MM.1S (cell line): ENCODE data around the gene ADD1.

Experiments used
- DNase-seq: peaks from one replicate; pipeline ENCODE4 v3.0.0-alpha.2; 2015
- H2AFZ ChIP-seq: fragments of 300-600 bp; sonication (generic); 2 replicates; pipeline ENCODE4 v1.6.0; 2016; ENCODE audit warnings: antibody characterized with exemption, low read length
- H3F3A ChIP-seq: fragments of 300-600 bp; sonication (generic); 2 replicates; pipeline ENCODE4 v1.6.1; 2016; ENCODE audit warnings: mild to moderate bottlenecking, antibody characterized with exemption, low read length, moderate library complexity, mixed read lengths; ENCODE audit not compliant: insufficient read depth
- H3K27ac ChIP-seq: fragments of 300-600 bp; sonication (generic); 2 replicates; pipeline ENCODE4 v1.5.1; 2016; ENCODE audit warnings: mild to moderate bottlenecking, low read length
- H3K27me3 ChIP-seq: fragments of 300-600 bp; sonication (generic); replicated peaks from 2 replicates; pipeline ENCODE4 v1.6.0; 2016; ENCODE audit warnings: low read length; ENCODE audit not compliant: insufficient read depth
- H3K36me3 ChIP-seq: fragments of 300-600 bp; sonication (generic); replicated peaks from 2 replicates; pipeline ENCODE4 v1.6.1; 2016; ENCODE audit warnings: mild to moderate bottlenecking, low read length, mixed read lengths; ENCODE audit not compliant: insufficient read depth
- H3K4me1 ChIP-seq: fragments of 300-600 bp; sonication (generic); 2 replicates; pipeline ENCODE4 v1.6.1; 2016; ENCODE audit warnings: low read length, mixed read lengths
- H3K4me2 ChIP-seq: fragments of 300-600 bp; sonication (generic); 2 replicates; pipeline ENCODE4 v1.6.0; 2016; ENCODE audit warnings: low read depth, low read length
- H3K4me3 ChIP-seq: fragments of 300-600 bp; sonication (generic); 2 replicates; pipeline ENCODE4 v1.5.1; 2016; ENCODE audit warnings: low read length, mixed read lengths
- H3K79me2 ChIP-seq: fragments of 300-600 bp; sonication (generic); 2 replicates; pipeline ENCODE4 v1.6.1; 2016; ENCODE audit warnings: mixed run types, low read length, mixed read lengths
- H3K9ac ChIP-seq: fragments of 300-600 bp; sonication (generic); 2 replicates; pipeline ENCODE4 v1.6.1; 2016; ENCODE audit warnings: low read length, mixed read lengths
- H3K9me2 ChIP-seq: fragments of 300-600 bp; sonication (generic); replicated peaks from 2 replicates; pipeline ENCODE4 v1.6.1; 2016; ENCODE audit warnings: mild to moderate bottlenecking, low read length, mixed read lengths; ENCODE audit not compliant: insufficient read depth
- H3K9me3 ChIP-seq: fragments of 300-600 bp; sonication (generic); replicated peaks from 2 replicates; pipeline ENCODE4 v1.6.1; 2016; ENCODE audit warnings: mild to moderate bottlenecking, low read length, mixed read lengths; ENCODE audit not compliant: insufficient read depth
- H4K20me1 ChIP-seq: fragments of 300-600 bp; sonication (generic); 2 replicates; pipeline ENCODE4 v1.6.1; 2016; ENCODE audit warnings: mild to moderate bottlenecking, low read length, moderate library complexity, mixed read lengths; ENCODE audit not compliant: insufficient read depth
- CTCF ChIP-seq: fragments of 300-600 bp; sonication (generic); IDR thresholded peaks from 2 replicates; pipeline ENCODE4 v1.5.1; 2016; ENCODE audit warnings: antibody characterized with exemption, low read length, mixed read lengths
- EZH2 ChIP-seq: fragments of 300-600 bp; sonication (generic); optimal IDR thresholded peaks from 2 replicates; pipeline ENCODE3; 2017; ENCODE audit warnings: low read depth, mild to moderate bottlenecking, antibody characterized with exemption, low read length, mixed read lengths
- EZH2phosphoT487 ChIP-seq: fragments of 300-600 bp; sonication (generic); IDR thresholded peaks from 2 replicates; pipeline ENCODE4 v1.6.1; 2018; ENCODE audit warnings: antibody characterized with exemption, low read length

ADD1 gene

GRCh38 chr4:2861631-2862436 lies 18.2 kb downstream of the ADD1 start:
- Histone ChIP-seq H3K4me2 (peak overlapping the region; percentile 40), H3K4me3 (no peak overlapping the region), H3K9ac (no peak overlapping the region), H3K27ac (peak overlapping the region; percentile 5; the same call in 1 of the 2 replicates), H3K36me3 (peaks cover 3% of the 10 kb centered on the region; the same call in 1 of the 2 replicates), H3K9me3 (no peaks in the 10 kb centered on the region), H3K9me2 (no peaks in the 10 kb centered on the region), H3K27me3 (no peaks in the 10 kb centered on the region), H3K4me1 (peaks cover 22% of the 10 kb centered on the region), H3F3A (peaks cover 12% of the 10 kb centered on the region), H2AFZ (no peak overlapping the region), H4K20me1 (peaks cover 32% of the 10 kb centered on the region), H3K79me2 (peaks cover 98% of the 10 kb centered on the region)
- TF ChIP-seq CTCF, result no peak
- TF ChIP-seq EZH2phosphoT487, result no peak
- no peak for TF ChIP-seq EZH2
- no peak for DNase-seq

GRCh38 chr4:2862528-2862927 lies 18.9 kb downstream of the ADD1 start:
- Histone ChIP-seq H3K27ac (no peak overlapping the region; the same call in 1 of the 2 replicates), H3K79me2 (peaks cover 98% of the 10 kb centered on the region), H3K9me2 (no peaks in the 10 kb centered on the region), H3K27me3 (no peaks in the 10 kb centered on the region), H4K20me1 (peaks cover 32% of the 10 kb centered on the region), H3K4me2 (peak overlapping the region; percentile 40), H3K9ac (no peak overlapping the region), H3K9me3 (no peaks in the 10 kb centered on the region), H3K36me3 (peaks cover 3% of the 10 kb centered on the region; the same call in 1 of the 2 replicates), H3K4me3 (no peak overlapping the region), H2AFZ (no peak overlapping the region), H3K4me1 (peaks cover 22% of the 10 kb centered on the region), H3F3A (peaks cover 12% of the 10 kb centered on the region)
- DNase-seq, result no peak
- TF ChIP-seq CTCF (no peak), EZH2 (no peak), EZH2phosphoT487 (no peak)

GRCh38 chr4:2863649-2864048 lies 20.0 kb downstream of the ADD1 start:
- no peak for DNase-seq
- H3K27me3 ChIP-seq, result no peaks in the 10 kb centered on the region
- H3K4me3 ChIP-seq, result no peak overlapping the region
- H3K36me3 ChIP-seq, result peaks cover 3% of the 10 kb centered on the region; the same call in 1 of the 2 replicates
- peaks cover 22% of the 10 kb centered on the region for H3K4me1 ChIP-seq
- H3F3A ChIP-seq, result peaks cover 12% of the 10 kb centered on the region
- H3K9me3 ChIP-seq, result no peaks in the 10 kb centered on the region
- no peak overlapping the region for H3K4me2 ChIP-seq
- H3K9ac ChIP-seq, result no peak overlapping the region
- H3K27ac ChIP-seq, result no peak overlapping the region
- H3K9me2 ChIP-seq, result no peaks in the 10 kb centered on the region
- H3K79me2 ChIP-seq, result peaks cover 98% of the 10 kb centered on the region
- H2AFZ ChIP-seq, result no peak overlapping the region
- TF ChIP-seq EZH2 (no peak), EZH2phosphoT487 (no peak), CTCF (no peak)
- H4K20me1 ChIP-seq, result peaks cover 33% of the 10 kb centered on the region
